MCF 10A (cell line): Measurements from ENCODE around the gene GAP43. TPM values are rescaled to one million over a fixed set of nuclear protein-coding genes. Genes with fewer than 3 reads are reported as not detected.

Source experiments
- BruUV-seq: library from RNA; stranded (reverse); fragments of 400-500 nt; replicated peaks from 2 replicates; lab custom pipeline; 2021; lab: Mats Ljungman, UMichigan
- CTCF ChIA-PET: fragments of 300-600 bp; sonication (Branson Sonifier 250); formaldehyde crosslinking; extraction: SDS; loops from one replicate; lab custom pipeline; 2021; ENCODE audit warnings: antibody characterized with exemption, inconsistent platforms; lab: Yijun Ruan, JAX
- POLR2A ChIA-PET: fragments of 300-600, 350-650 bp; sonication (Branson Sonifier 250); formaldehyde crosslinking; extraction: SDS; loops from one replicate; lab custom pipeline; 2020; ENCODE audit warnings: antibody characterized with exemption, inconsistent platforms; lab: Yijun Ruan, JAX
- DNase-seq: peaks from one replicate; pipeline ENCODE4 v3.0.0-alpha.2; 2018; ENCODE audit not compliant: unreplicated experiment
- H3K27ac Mint-ChIP-seq: one replicate; pipeline ENCODE4 v1.8.0; 2022; ENCODE audit warnings: mild to moderate bottlenecking, low read depth, mixed read lengths; ENCODE audit not compliant: unreplicated experiment
- H3K27me3 Mint-ChIP-seq: one replicate; pipeline ENCODE4 v1.8.0; 2022; ENCODE audit warnings: mixed read lengths; ENCODE audit not compliant: insufficient read depth, unreplicated experiment
- H3K36me3 Mint-ChIP-seq: one replicate; pipeline ENCODE4 v1.8.0; 2022; ENCODE audit warnings: mild to moderate bottlenecking, moderate library complexity, mixed read lengths; ENCODE audit not compliant: insufficient read depth, unreplicated experiment
- H3K4me1 Mint-ChIP-seq: one replicate; pipeline ENCODE4 v1.8.0; 2022; ENCODE audit warnings: mixed read lengths; ENCODE audit not compliant: insufficient read depth, unreplicated experiment
- H3K4me3 Mint-ChIP-seq: one replicate; pipeline ENCODE4 v1.8.0; 2022; ENCODE audit warnings: mild to moderate bottlenecking, moderate library complexity, mixed read lengths; ENCODE audit not compliant: unreplicated experiment
- H3K9me3 Mint-ChIP-seq: one replicate; pipeline ENCODE4 v1.8.0; 2022; ENCODE audit warnings: mixed read lengths; ENCODE audit not compliant: unreplicated experiment
- CTCF ChIP-seq: fragments of 200-600 bp; IDR thresholded peaks from one replicate; pipeline ENCODE4 v1.8.0; 2022; ENCODE audit warnings: antibody characterized with exemption, mild to moderate bottlenecking; ENCODE audit not compliant: unreplicated experiment
- intact Hi-C: fragments of 100-400 bp; cut with micrococcal nuclease; formaldehyde crosslinking; loops from 2 replicates; pipeline ENCODE4 v1.14.1; 2022
- total RNA-seq: library from RNA; stranded (reverse); gene quantifications from 2 replicates; pipeline ENCODE4 v1.2.3, GENCODE V29; 2022

The GAP43 gene
- total RNA-seq, 1 experiment from 2014 or later: not detected

DNA sequence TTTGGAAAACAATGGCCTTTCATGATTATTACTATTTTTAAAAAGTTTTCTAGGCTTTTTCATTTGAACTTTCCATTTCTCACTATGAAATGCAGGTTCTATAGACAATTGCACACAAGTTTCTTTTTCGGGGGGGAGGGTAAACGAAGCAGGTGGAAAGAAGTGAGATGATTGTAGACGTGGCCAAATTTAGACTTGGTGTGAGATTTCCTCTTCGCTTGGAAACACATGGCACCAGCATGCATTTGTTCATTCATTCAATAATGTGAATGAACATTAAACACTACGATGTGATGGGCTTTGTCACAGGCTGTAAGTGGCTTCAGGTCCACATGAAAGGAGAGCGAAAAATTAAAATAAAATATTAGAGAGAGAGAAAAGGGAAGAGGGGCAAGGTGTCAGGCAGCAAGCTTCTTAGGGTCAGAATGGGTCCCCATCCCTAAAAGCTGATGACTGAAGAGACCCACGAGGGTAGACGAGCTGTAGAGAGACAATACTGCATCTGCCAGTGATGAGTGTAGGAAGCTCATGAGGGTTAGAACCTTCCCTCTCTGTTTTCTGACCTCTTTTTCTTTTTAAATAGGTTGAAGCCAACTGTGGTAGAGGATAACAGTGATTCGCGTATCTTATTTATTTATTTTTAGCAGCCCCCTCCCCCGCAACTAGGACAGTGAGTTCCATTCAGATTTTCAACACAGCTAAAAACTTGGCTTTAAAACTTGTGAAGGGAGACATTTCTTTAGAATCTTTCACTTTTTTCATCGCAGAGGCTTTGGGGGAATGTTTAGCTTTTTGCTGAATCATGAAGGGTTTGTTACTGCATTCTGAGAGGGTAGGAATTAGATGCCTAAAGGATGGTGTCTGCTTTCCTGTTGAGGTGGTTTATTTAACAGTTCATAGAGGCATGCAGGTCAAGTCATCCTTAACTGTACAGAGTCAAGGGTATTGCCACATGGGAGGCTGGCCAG, 36.2 kb downstream of the GAP43 start:
- ChIA-PET POLR2A (no interaction called here), CTCF (interaction anchor here (0.7 kb wide), 2 partner anchors 10 to 12 kb away, joined by 3 read pairs; no protein-coding TSS in a partner anchor)
- DNase-seq: no peak
- no peaks in the 10 kb centered on the region for H3K27me3 Mint-ChIP-seq
- H3K9me3 Mint-ChIP-seq: no peaks in the 10 kb centered on the region
- no peaks in the 10 kb centered on the region for H3K36me3 Mint-ChIP-seq
- no peak for TF ChIP-seq CTCF
- intact Hi-C loops: no loop called here
- H3K27ac Mint-ChIP-seq: no peak overlapping the region
- peak overlapping the region; percentile 85 for H3K4me3 Mint-ChIP-seq
- H3K4me1 Mint-ChIP-seq: peaks cover 14% of the 10 kb centered on the region
- BruUV-seq: no TSS peak

DNA sequence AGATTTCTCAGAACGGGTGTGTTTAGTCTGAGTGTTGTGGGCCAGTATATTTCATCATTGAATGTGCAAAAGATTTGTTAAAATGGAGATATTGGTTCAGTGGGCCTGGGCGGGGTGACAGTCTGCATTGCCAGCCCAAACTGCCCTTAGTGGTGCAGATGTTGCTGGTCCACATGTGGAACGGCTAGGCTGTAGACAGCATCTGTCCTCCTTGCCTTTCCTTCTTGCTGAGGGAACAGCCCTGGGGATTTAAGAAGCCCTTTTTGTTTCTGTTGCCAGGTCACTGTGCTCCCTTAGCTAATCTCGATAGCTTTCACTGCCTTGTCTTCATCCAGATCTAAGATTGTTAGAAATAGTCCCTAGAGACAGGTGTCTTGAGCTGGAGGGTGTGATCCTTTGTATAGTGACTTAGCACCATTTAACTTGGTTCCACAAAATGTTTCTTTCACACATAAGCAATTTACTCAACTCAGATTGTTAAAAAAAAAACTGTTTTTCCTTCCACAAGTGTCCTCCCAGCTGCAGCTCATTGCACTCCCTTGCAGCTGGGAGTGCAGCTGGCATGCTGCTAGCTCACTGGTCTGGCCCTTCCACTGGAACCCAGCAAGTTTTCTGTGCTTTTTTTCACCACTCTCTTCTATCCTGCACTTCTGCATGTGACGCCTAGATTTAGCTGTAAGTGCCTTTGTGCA, 37.5 kb downstream of the GAP43 start:
- Mint-ChIP-seq H3K27me3 (no peaks in the 10 kb centered on the region), H3K36me3 (no peaks in the 10 kb centered on the region), H3K9me3 (no peaks in the 10 kb centered on the region), H3K4me3 (no peak overlapping the region), H3K4me1 (peaks cover 17% of the 10 kb centered on the region), H3K27ac (no peak overlapping the region)
- no peak for TF ChIP-seq CTCF
- ChIA-PET CTCF (interaction anchor here (0.7 kb wide), 2 partner anchors 174 to 568 kb away, joined by 3 read pairs; no protein-coding TSS in a partner anchor), POLR2A (no interaction called here)
- no TSS peak for BruUV-seq
- intact Hi-C loops: no loop called here
- DNase-seq: no peak

GRCh38 chr3:115662356-115662755, 39.0 kb downstream of the GAP43 start:
- H3K4me1 Mint-ChIP-seq: peaks cover 25% of the 10 kb centered on the region
- ChIA-PET POLR2A (interaction anchor here (0.7 kb wide), 1 partner anchor 25 kb away, joined by 3 read pairs; no protein-coding TSS in a partner anchor), CTCF (interaction anchor here (0.7 to 1.3 kb wide), 2 partner anchors 9 to 444 kb away, joined by 3 read pairs; no protein-coding TSS in a partner anchor)
- no peak for DNase-seq
- H3K9me3 Mint-ChIP-seq: no peaks in the 10 kb centered on the region
- H3K36me3 Mint-ChIP-seq: no peaks in the 10 kb centered on the region
- no peak overlapping the region for H3K27ac Mint-ChIP-seq
- H3K4me3 Mint-ChIP-seq: no peak overlapping the region
- no TSS peak for BruUV-seq
- intact Hi-C loops: no loop called here
- no peak for TF ChIP-seq CTCF
- H3K27me3 Mint-ChIP-seq: no peaks in the 10 kb centered on the region

GRCh38 chr3:115663414-115663813, 40.1 kb downstream of the GAP43 start:
- DNase-seq: no peak
- H3K9me3 Mint-ChIP-seq: no peaks in the 10 kb centered on the region
- TF ChIP-seq CTCF: no peak
- no peaks in the 10 kb centered on the region for H3K27me3 Mint-ChIP-seq
- H3K4me1 Mint-ChIP-seq: peaks cover 25% of the 10 kb centered on the region
- BruUV-seq: no TSS peak
- H3K27ac Mint-ChIP-seq: no peak overlapping the region
- POLR2A ChIA-PET: no interaction called here
- intact Hi-C loops: no loop called here
- CTCF ChIA-PET: no interaction called here
- H3K36me3 Mint-ChIP-seq: no peaks in the 10 kb centered on the region
- no peak overlapping the region for H3K4me3 Mint-ChIP-seq
